H1 (cell line): ENCODE measurements around the gene PMF1. TPM values are rescaled to one million over a fixed set of nuclear protein-coding genes. Genes with fewer than 3 reads are reported as not detected.

Experiments used
- CTCF ChIA-PET: fragments of 300-600 bp; sonication (Branson Sonifier 250); formaldehyde crosslinking; loops from one replicate; lab custom pipeline; 2021; ENCODE audit not compliant: partially characterized antibody; lab: Charles Lee
- POLR2A ChIA-PET: fragments of 300-600 bp; sonication (Branson Sonifier 250); formaldehyde crosslinking; loops from one replicate; lab custom pipeline; 2021; ENCODE audit warnings: inconsistent platforms; ENCODE audit not compliant: partially characterized antibody; lab: Charles Lee
- DNase-seq, 2 experiments: peaks; one replicate each; pipeline versions ENCODE4 v3.0.0 to v3.0.0-alpha.2; 2010 to 2022; ENCODE audit warnings: low spot score in 2 of 2, low read depth in 1 of 2, mixed read lengths in 1 of 2
- FAIRE-seq: peaks from 2 replicates; lab custom pipeline; 2011; peaks lifted over from hg19 to GRCh38; lab: Jason Lieb, UNC
- H2AFZ ChIP-seq: 2 replicates; pipeline ENCODE4 v1.8.1; 2012; ENCODE audit warnings: low read length, inconsistent platforms
- H2AK5ac ChIP-seq: 2 replicates; pipeline ENCODE4 v1.6.1; 2013; ENCODE audit warnings: low read depth, low read length
- H2BK120ac ChIP-seq: replicated peaks from 2 replicates; pipeline ENCODE3; 2013; ENCODE audit warnings: low read depth, low read length, inconsistent platforms
- H2BK12ac ChIP-seq: 2 replicates; pipeline ENCODE4 v1.6.1; 2013; ENCODE audit warnings: low read depth, low read length
- H2BK15ac ChIP-seq: 2 replicates; pipeline ENCODE4 v1.6.1; 2013; ENCODE audit warnings: low read length
- H2BK20ac ChIP-seq: 2 replicates; pipeline ENCODE4 v1.6.1; 2013; ENCODE audit warnings: low read length
- H2BK5ac ChIP-seq: 2 replicates; pipeline ENCODE4 v1.6.1; 2013; ENCODE audit warnings: low read depth, low read length
- H3K14ac ChIP-seq: 2 replicates; pipeline ENCODE4 v1.6.1; 2013; ENCODE audit warnings: inconsistent platforms; ENCODE audit not compliant: insufficient read length
- H3K18ac ChIP-seq: 2 replicates; pipeline ENCODE4 v1.6.1; 2013; ENCODE audit warnings: low read length; ENCODE audit errors: extremely low read depth
- H3K23ac ChIP-seq: 2 replicates; pipeline ENCODE4 v1.6.1; 2013; ENCODE audit warnings: inconsistent platforms; ENCODE audit not compliant: insufficient read length
- H3K23me2 ChIP-seq: 2 replicates; pipeline ENCODE4 v1.6.1; 2013; ENCODE audit warnings: low read depth, low read length
- H3K27ac ChIP-seq: 2 replicates; pipeline ENCODE4 v1.6.1; 2011; ENCODE audit warnings: low read depth, low read length, inconsistent platforms
- H3K27me3 ChIP-seq, 4 experiments: replicated peaks in 1 of 4; 1 replicate in 1 of 4; 2 replicates in 3 of 4; pipeline versions ENCODE4 v1.6.1 to v1.8.1; 2011 to 2013; ENCODE audit warnings: low read length in 3 of 4, mild to moderate bottlenecking in 3 of 4, inconsistent platforms in 2 of 4, mixed read lengths in 2 of 4, moderate library complexity in 1 of 4; ENCODE audit not compliant: control insufficient read depth in 3 of 4, insufficient read depth in 3 of 4; ENCODE audit errors: extremely low read depth in 1 of 4
- H3K36me3 ChIP-seq, 4 experiments: 2 replicates each; pipeline versions ENCODE4 v1.6.1 to v1.8.1; 2011 to 2013; ENCODE audit warnings: mild to moderate bottlenecking in 4 of 4, low read length in 3 of 4, moderate library complexity in 2 of 4, control low read depth in 1 of 4, inconsistent platforms in 1 of 4; ENCODE audit not compliant: insufficient read depth in 4 of 4, control insufficient read depth in 2 of 4
- H3K4ac ChIP-seq: replicated peaks from 2 replicates; pipeline ENCODE3; 2013; ENCODE audit warnings: low read length, low read depth, mixed read lengths, inconsistent platforms; ENCODE audit not compliant: insufficient read length
- H3K4me1 ChIP-seq, 4 experiments: replicated peaks in 1 of 4; 1 replicate in 1 of 4; 2 replicates in 3 of 4; pipeline versions ENCODE4 v1.6.1 to v1.8.1; 2011 to 2013; ENCODE audit warnings: low read length in 3 of 4, inconsistent platforms in 2 of 4, mixed read lengths in 1 of 4; ENCODE audit not compliant: insufficient read depth in 4 of 4, control insufficient read depth in 3 of 4
- H3K4me2 ChIP-seq, 2 experiments: 2 replicates each; pipeline versions ENCODE4 v1.6.1 to v1.8.1; 2011 to 2013; ENCODE audit warnings: low read depth in 2 of 2, low read length in 2 of 2, control low read depth in 1 of 2, inconsistent platforms in 1 of 2, mild to moderate bottlenecking in 1 of 2; ENCODE audit not compliant: insufficient read depth in 1 of 2
- H3K4me3 ChIP-seq, 4 experiments: fragments of 200-600, 300-600 bp in 1 of 4; sonication (generic), shearing (Covaris generic), sonication (Bioruptor Twin) in 1 of 4; 2 replicates each; pipeline versions ENCODE4 v1.5.1 to v1.8.1; 2011 to 2016; ENCODE audit warnings: low read length in 4 of 4, low read depth in 3 of 4, control low read depth in 2 of 4, inconsistent platforms in 2 of 4, mild to moderate bottlenecking in 2 of 4, mixed read lengths in 1 of 4, moderate library complexity in 1 of 4; ENCODE audit not compliant: insufficient read depth in 2 of 4; ENCODE audit errors: extremely low read depth in 1 of 4
- H3K56ac ChIP-seq: replicated peaks from 2 replicates; pipeline ENCODE3; 2013; ENCODE audit warnings: low read depth, mild to moderate bottlenecking, mixed read lengths, low read length, inconsistent platforms; ENCODE audit not compliant: insufficient read length
- H3K79me1 ChIP-seq: 2 replicates; pipeline ENCODE4 v1.6.1; 2013; ENCODE audit warnings: low read depth, low read length, control low read depth
- H3K79me2 ChIP-seq, 2 experiments: 2 replicates each; pipeline versions ENCODE4 v1.6.1 to v1.8.1; 2012 to 2013; ENCODE audit warnings: low read length in 2 of 2, mild to moderate bottlenecking in 2 of 2, inconsistent platforms in 1 of 2; ENCODE audit not compliant: insufficient read depth in 2 of 2, control insufficient read depth in 1 of 2
- H3K9ac ChIP-seq, 4 experiments: replicated peaks in 1 of 4; 1 replicate in 1 of 4; 2 replicates in 3 of 4; pipeline versions ENCODE4 v1.6.1 to v1.8.1; 2011 to 2013; ENCODE audit warnings: low read depth in 3 of 4, low read length in 3 of 4, control low read depth in 2 of 4, mild to moderate bottlenecking in 2 of 4, moderate library complexity in 2 of 4, inconsistent platforms in 1 of 4; ENCODE audit errors: extremely low read depth in 1 of 4
- H3K9me3 ChIP-seq, 2 experiments: 2 replicates each; pipeline versions ENCODE4 v1.6.1 to v1.8.1; 2012 to 2013; ENCODE audit warnings: mild to moderate bottlenecking in 2 of 2, moderate library complexity in 2 of 2, control low read depth in 1 of 2, inconsistent platforms in 1 of 2, low read depth in 1 of 2, low read length in 1 of 2, mixed read lengths in 1 of 2; ENCODE audit not compliant: insufficient read depth in 2 of 2
- H4K20me1 ChIP-seq, 2 experiments: replicated peaks in 1 of 2; 2 replicates each; pipeline versions ENCODE3 to v1.8.1; 2011 to 2013; ENCODE audit warnings: inconsistent platforms in 2 of 2, low read length in 2 of 2, mild to moderate bottlenecking in 1 of 2; ENCODE audit not compliant: insufficient read depth in 2 of 2, control insufficient read depth in 1 of 2
- H4K5ac ChIP-seq: 2 replicates; pipeline ENCODE4 v1.6.1; 2013; ENCODE audit warnings: low read length, low read depth, mixed read lengths, inconsistent platforms; ENCODE audit not compliant: insufficient read length
- H4K8ac ChIP-seq: 2 replicates; pipeline ENCODE4 v1.8.0; 2013; ENCODE audit warnings: mild to moderate bottlenecking, moderate library complexity, low read length, inconsistent platforms; ENCODE audit not compliant: insufficient read depth; ENCODE audit errors: extremely low read depth
- H4K91ac ChIP-seq: replicated peaks from 2 replicates; pipeline ENCODE3; 2013; ENCODE audit warnings: low read length, mixed read lengths, inconsistent platforms; ENCODE audit not compliant: insufficient read length
- ATF3 ChIP-seq: IDR thresholded peaks from 2 replicates; pipeline ENCODE4 v1.6.1; 2011; ENCODE audit warnings: low read depth, mild to moderate bottlenecking, low read length; ENCODE audit not compliant: insufficient read depth
- NRF1 ChIP-seq: IDR thresholded peaks from 2 replicates; pipeline ENCODE4 v1.6.1; 2011; ENCODE audit warnings: mild to moderate bottlenecking, low read depth, low read length, improper control_type of control experiment
- POLR2A ChIP-seq, 2 experiments: IDR thresholded peaks; 1 replicate in 1 of 2; 2 replicates in 1 of 2; pipeline ENCODE4 v1.6.1; 2011; ENCODE audit warnings: low read depth in 2 of 2, low read length in 2 of 2, mild to moderate bottlenecking in 2 of 2; ENCODE audit errors: control extremely low read depth in 1 of 2
- RXRA ChIP-seq: IDR thresholded peaks from 2 replicates; pipeline ENCODE4 v1.6.1; 2011; ENCODE audit warnings: low read depth, mild to moderate bottlenecking, low read length, moderate library complexity; ENCODE audit not compliant: insufficient read depth
- TBP ChIP-seq: IDR thresholded peaks from 2 replicates; pipeline ENCODE4 v1.6.1; 2011; ENCODE audit warnings: low read depth, low read length, improper control_type of control experiment
- USF2 ChIP-seq: IDR thresholded peaks from 2 replicates; pipeline ENCODE4 v1.6.1; 2011; ENCODE audit warnings: low read length, improper control_type of control experiment
- ZNF274 ChIP-seq: IDR thresholded peaks from 2 replicates; pipeline ENCODE4 v1.7.0; 2012; ENCODE audit warnings: low read length, borderline replicate concordance; ENCODE audit errors: extremely low read depth
- whole genome bisulfite sequencing, 2 experiments: shearing (Covaris generic) in 1 of 2; methylation state at CpG; one replicate each; pipeline versions ENCODE4 v1.1.6 to v1.1.7; 2013 to 2015; ENCODE audit warnings: low lambda C conversion rate in 2 of 2, mixed read lengths in 2 of 2, inconsistent platforms in 1 of 2, low coverage in 1 of 2, missing lambda C conversion rate in 1 of 2; ENCODE audit not compliant: insufficient replicate concordance in 2 of 2, insufficient coverage in 1 of 2, insufficient read length in 1 of 2; ENCODE audit errors: extremely low coverage in 1 of 2, missing lambda C conversion rate in 1 of 2; 5-methylcytosine and 5-hydroxymethylcytosine counted together
- polyA plus RNA-seq, 7 experiments: library from polyadenylated mRNA; depleted of rRNA in 3 of 7; stranded (reverse) in 5 of 7; unstranded in 2 of 7; fragments of >200 nt in 5 of 7; fragments of 200-250 nt in 2 of 7; gene quantifications; 1 replicate in 5 of 7; 2 replicates in 1 of 7; 4 replicates in 1 of 7; pipeline versions ENCODE4 v1.2.1 to v1.2.3, GENCODE V29; 2011 to 2013; ENCODE audit warnings: missing spikeins in 2 of 7, mixed read lengths in 2 of 7
- total RNA-seq: library from RNA; stranded (reverse); fragmentation: NEBNext Ultra II Directional; extraction: Animal tissue kit (Norgen Biotek cat#: 25700); gene quantifications from 2 replicates; pipeline ENCODE4 v1.2.1, GENCODE V29; 2021

The PMF1 gene
- total and polyA plus RNA-seq, 2 of the 8 experiments (the other 6 are each of a cell fraction or from before 2014, with no cell fraction given), result 113 to 296 TPM

GRCh38 chr1:156220226-156220625, 7.4 kb downstream of the PMF1 start:
- Histone ChIP-seq H3K36me3 (peaks cover 8 to 30% (median 16%) of the 10 kb centered on the region in 4 experiments), H4K20me1 (peaks cover 0 to 4% of the 10 kb centered on the region in 2 experiments), H2AK5ac (no peak overlapping the region), H3K79me1 (peaks cover 16% of the 10 kb centered on the region; the same call in 1 of the 2 replicates), H4K91ac (no peak overlapping the region), H3K18ac (no peak overlapping the region), H2BK5ac (no peak overlapping the region), H3K9me3 (no peaks in the 10 kb centered on the region; a peak in 1 of 4 replicates), H3K27me3 (no peaks in the 10 kb centered on the region), H3K14ac (no peak overlapping the region), H3K23me2 (no peaks in the 10 kb centered on the region), H3K79me2 (peaks cover 4 to 12% of the 10 kb centered on the region in 2 experiments; a peak in 3 of 4 replicates), H3K23ac (no peak overlapping the region), H3K9ac (no peak overlapping the region), H3K4ac (no peak overlapping the region), H2BK15ac (no peak overlapping the region), H2BK20ac (no peak overlapping the region), H2BK12ac (no peak overlapping the region), H3K4me3 (no peak overlapping the region), H2AFZ (no peak overlapping the region), H3K27ac (no peak overlapping the region), H3K4me1 (no peaks in the 10 kb centered on the region), H4K5ac (no peak overlapping the region), H3K4me2 (no peak overlapping the region), H3K56ac (no peak overlapping the region), H2BK120ac (no peak overlapping the region), H4K8ac (no peak overlapping the region)
- ChIA-PET POLR2A (interaction anchor here (0.7 to 1.4 kb wide), 4 partner anchors 9 to 124 kb away, joined by 3 to 5 read pairs (median 4); no protein-coding TSS in a partner anchor), CTCF (interaction anchor here (2.3 to 47.2 kb wide), 2 partner anchors 10 to 80 kb away, joined by 9 to 1265 read pairs; partner anchors contain the start of gene SEMA4A)
- no peak for DNase-seq
- WGBS, 2 experiments, result 92% methylated on average over 9 of the region's 9 CpGs; no CpG with 5 or more reads in 1 of the 2 experiments
- no peak for FAIRE-seq
- TF ChIP-seq NRF1 (no peak), ATF3 (no peak), ZNF274 (no peak), RXRA (no peak), POLR2A (IDR thresholded peaks at IDR 0.05; ENCODE audit: control extremely low read depth in 1 of 2, low read depth in 2 of 2, low read length in 2 of 2) (no peak), USF2 (no peak), TBP (no peak)
